ENCODE data around the gene VWA7. TPM values are rescaled to one million over a fixed set of nuclear protein-coding genes. Genes with fewer than 3 reads are reported as not detected.

VWA7 gene
- polyA plus RNA-seq, 1 experiment, result 0.10 TPM

- no peaks in the 10 kb centered on the region; the same call in 1 of the 2 replicates for H3K9me3 ChIP-seq (ENCODE audit: control insufficient read depth, insufficient read depth, low read length)
- DNase-seq (ENCODE audit: low read depth, low spot score), result no peak
- CTCF ChIA-PET, result interaction anchor here (1.1 kb wide), 1 partner anchor 26 kb away, joined by 3 read pairs; no protein-coding TSS in a partner anchor
- H3K27ac ChIP-seq (ENCODE audit: low read depth, low read length), result no peak overlapping the region
- H3K27me3 ChIP-seq (ENCODE audit: control insufficient read depth, insufficient read depth, low read length), result no peaks in the 10 kb centered on the region
- no peak overlapping the region for H3K4me3 ChIP-seq (ENCODE audit: low read depth, low read length)
- TF ChIP-seq CTCF (IDR thresholded peaks at IDR 0.05; ENCODE audit: low read depth, low read length), result no peak
- POLR2A ChIA-PET, result no interaction called here
Observed at GRCh38 chr6:31765559-31765909, 11.6 kb downstream of the VWA7 start.

- POLR2A ChIA-PET, result no interaction called here
- no peak for TF ChIP-seq CTCF (IDR thresholded peaks at IDR 0.05; ENCODE audit: low read depth, low read length)
- no peak for DNase-seq (ENCODE audit: low read depth, low spot score)
- H3K9me3 ChIP-seq (ENCODE audit: control insufficient read depth, insufficient read depth, low read length), result no peaks in the 10 kb centered on the region; the same call in 1 of the 2 replicates
- no peak overlapping the region for H3K4me3 ChIP-seq (ENCODE audit: low read depth, low read length)
- CTCF ChIA-PET, result no interaction called here
- no peaks in the 10 kb centered on the region for H3K27me3 ChIP-seq (ENCODE audit: control insufficient read depth, insufficient read depth, low read length)
- no peak overlapping the region for H3K27ac ChIP-seq (ENCODE audit: low read depth, low read length)
Observed at GRCh38 chr6:31764198-31764597, 12.9 kb downstream of the VWA7 start.

- ChIA-PET CTCF (no interaction called here), POLR2A (no interaction called here)
- Histone ChIP-seq H3K9me3 (ENCODE audit: control insufficient read depth, insufficient read depth, low read length) (no peaks in the 10 kb centered on the region; the same call in 1 of the 2 replicates), H3K27me3 (ENCODE audit: control insufficient read depth, insufficient read depth, low read length) (no peaks in the 10 kb centered on the region), H3K27ac (ENCODE audit: low read depth, low read length) (no peak overlapping the region), H3K4me3 (ENCODE audit: low read depth, low read length) (no peak overlapping the region)
- DNase-seq (ENCODE audit: low read depth, low spot score), result no peak
- TF ChIP-seq CTCF (IDR thresholded peaks at IDR 0.05; ENCODE audit: low read depth, low read length), result no peak
Observed at GRCh38 chr6:31763619-31763940, 13.5 kb downstream of the VWA7 start.

GRCh38 chr6:31762878-31763618, 14.1 kb downstream of the VWA7 start:
- no peak for TF ChIP-seq CTCF (IDR thresholded peaks at IDR 0.05; ENCODE audit: low read depth, low read length)
- no peaks in the 10 kb centered on the region; the same call in 1 of the 2 replicates for H3K9me3 ChIP-seq (ENCODE audit: control insufficient read depth, insufficient read depth, low read length)
- H3K27ac ChIP-seq (ENCODE audit: low read depth, low read length), result no peak overlapping the region
- POLR2A ChIA-PET, result no interaction called here
- no peak for DNase-seq (ENCODE audit: low read depth, low spot score)
- no peak overlapping the region for H3K4me3 ChIP-seq (ENCODE audit: low read depth, low read length)
- CTCF ChIA-PET, result no interaction called here
- no peaks in the 10 kb centered on the region for H3K27me3 ChIP-seq (ENCODE audit: control insufficient read depth, insufficient read depth, low read length)

- Histone ChIP-seq H3K9me3 (ENCODE audit: control insufficient read depth, insufficient read depth, low read length) (no peaks in the 10 kb centered on the region; the same call in 1 of the 2 replicates), H3K27me3 (ENCODE audit: control insufficient read depth, insufficient read depth, low read length) (no peaks in the 10 kb centered on the region), H3K27ac (ENCODE audit: low read depth, low read length) (no peak within 1 kb of the TSS), H3K4me3 (ENCODE audit: low read depth, low read length) (no peak within 1 kb of the TSS)
- ChIA-PET POLR2A (no interaction called here), CTCF (no interaction called here)
- no peak for TF ChIP-seq CTCF (IDR thresholded peaks at IDR 0.05; ENCODE audit: low read depth, low read length)
- no peak for DNase-seq (ENCODE audit: low read depth, low spot score)
Observed at GRCh38 chr6:31762356-31762755, 14.8 kb downstream of the VWA7 start, which contains the start of gene SAPCD1. Gene SAPCD1, plus strand, starts transcription at chr6:31762656. Its CDS starts 399 bp downstream, at chr6:31763055.
